OCI-LY7 (cell line): ENCODE measurements around the gene ABL1. TPM values are rescaled to one million over a fixed set of nuclear protein-coding genes. Genes with fewer than 3 reads are reported as not detected.

Source experiments
- BruUV-seq: library from RNA; stranded (reverse); fragments of 400-500 nt; replicated peaks from 2 replicates; lab custom pipeline; 2021; lab: Mats Ljungman, UMichigan
- CTCF ChIA-PET: fragments of 300-600 bp; sonication (Branson Sonifier 250); formaldehyde crosslinking; loops from one replicate; lab custom pipeline; 2022; ENCODE audit warnings: antibody characterized with exemption; ENCODE audit not compliant: unreplicated experiment; lab: Charles Lee
- POLR2A ChIA-PET: fragments of 300-600 bp; sonication (Branson Sonifier 250); formaldehyde crosslinking; loops from one replicate; lab custom pipeline; 2022; ENCODE audit warnings: antibody characterized with exemption; lab: Charles Lee
- DNase-seq: peaks from one replicate; pipeline ENCODE4 v3.0.0-alpha.2; 2015; ENCODE audit warnings: low spot score
- H2AFZ ChIP-seq: fragments of 200-600 bp; sonication (generic), shearing (Covaris generic); 2 replicates; pipeline ENCODE4 v1.6.1; 2014; ENCODE audit warnings: mild to moderate bottlenecking, antibody characterized with exemption, low read length, moderate library complexity
- H3K27ac ChIP-seq: fragments of 200-600 bp; sonication (generic); 2 replicates; pipeline ENCODE4 v1.5.1; 2014; ENCODE audit warnings: mixed run types, low read depth, mild to moderate bottlenecking, moderate library complexity, low read length, inconsistent platforms; ENCODE audit not compliant: poor library complexity, severe bottlenecking
- H3K36me3 ChIP-seq: fragments of 200-600 bp; sonication (generic); 2 replicates; pipeline ENCODE4 v1.6.1; 2014; ENCODE audit warnings: mild to moderate bottlenecking, antibody characterized with exemption, low read length, moderate library complexity, mixed read lengths; ENCODE audit not compliant: insufficient read depth
- H3K4me1 ChIP-seq: fragments of 200-600 bp; sonication (generic); 2 replicates; pipeline ENCODE4 v1.5.1; 2014; ENCODE audit warnings: mild to moderate bottlenecking, low read length; ENCODE audit not compliant: insufficient read depth, poor library complexity, severe bottlenecking
- H3K4me2 ChIP-seq: fragments of 200-600 bp; sonication (generic); 2 replicates; pipeline ENCODE4 v1.6.1; 2014; ENCODE audit warnings: mild to moderate bottlenecking, low read length
- H3K4me3 ChIP-seq: fragments of 200-600 bp; sonication (generic); 2 replicates; pipeline ENCODE4 v1.5.1; 2014; ENCODE audit warnings: mild to moderate bottlenecking, low read depth, low read length; ENCODE audit not compliant: poor library complexity, severe bottlenecking
- H3K79me2 ChIP-seq: fragments of 200-600 bp; sonication (generic); 2 replicates; pipeline ENCODE4 v1.6.1; 2016; ENCODE audit warnings: low read depth, mild to moderate bottlenecking, low read length, moderate library complexity, mixed read lengths; ENCODE audit not compliant: insufficient read depth
- H3K9me2 ChIP-seq: fragments of 200-600 bp; sonication (generic); 2 replicates; pipeline ENCODE4 v1.6.1; 2016; ENCODE audit warnings: mild to moderate bottlenecking, low read length, mixed read lengths; ENCODE audit not compliant: insufficient read depth
- H3K9me3 ChIP-seq: fragments of 200-600 bp; sonication (generic); 2 replicates; pipeline ENCODE4 v1.6.1; 2014; ENCODE audit warnings: mild to moderate bottlenecking, mixed run types, low read length, mixed read lengths
- H4K20me1 ChIP-seq: fragments of 200-600 bp; sonication (generic); 2 replicates; pipeline ENCODE4 v1.6.1; 2014; ENCODE audit warnings: mild to moderate bottlenecking, antibody characterized with exemption, low read length, moderate library complexity, mixed read lengths; ENCODE audit not compliant: insufficient read depth
- CTCF ChIP-seq: fragments of 200-600 bp; sonication (generic); conservative IDR thresholded peaks from 2 replicates; pipeline ENCODE4 v1.5.1; 2014; ENCODE audit warnings: mild to moderate bottlenecking, antibody characterized with exemption, low read length, moderate library complexity, mixed read lengths
- EZH2phosphoT487 ChIP-seq: fragments of 200-600 bp; sonication (generic); IDR thresholded peaks from 2 replicates; pipeline ENCODE4 v1.6.1; 2018; ENCODE audit warnings: low read depth, borderline replicate concordance, mild to moderate bottlenecking, mixed run types, antibody characterized with exemption, low read length, moderate library complexity, mixed read lengths
- intact Hi-C: fragments of 100-400 bp; cut with micrococcal nuclease; formaldehyde crosslinking; loops from one replicate; pipeline ENCODE4 v1.10.0; 2022; ENCODE audit not compliant: unreplicated experiment
- total RNA-seq, 2 experiments: library from RNA; depleted of rRNA in 1 of 2; stranded (reverse); fragments of >200 nt in 1 of 2; shearing (Covaris generic) in 1 of 2; gene quantifications; 2 replicates each; pipeline ENCODE4 v1.2.3, GENCODE V29; 2014 to 2022

The ABL1 gene
- total RNA-seq, 2 experiments from 2014 or later = 8.1 to 28.3 TPM

- no peak for TF ChIP-seq CTCF
- no peak for TF ChIP-seq EZH2phosphoT487
- H3K9me2 ChIP-seq = no peaks in the 10 kb centered on the region
- H3K79me2 ChIP-seq = no peaks in the 10 kb centered on the region
- DNase-seq = no peak
- no peaks in the 10 kb centered on the region for H3K9me3 ChIP-seq
- H3K4me1 ChIP-seq = no peaks in the 10 kb centered on the region
- CTCF ChIA-PET = no interaction called here
- no peak overlapping the region for H3K27ac ChIP-seq
- H3K4me3 ChIP-seq = no peak overlapping the region
- H2AFZ ChIP-seq = no peak overlapping the region
- H3K36me3 ChIP-seq = no peaks in the 10 kb centered on the region
- POLR2A ChIA-PET = no interaction called here
- BruUV-seq = no TSS peak
- no peak overlapping the region for H3K4me2 ChIP-seq
- intact Hi-C loops = loop anchor here (2.0 to 5.0 kb wide), 2 partner anchors 149 to 399 kb away; no protein-coding TSS in a partner anchor
- H4K20me1 ChIP-seq = no peaks in the 10 kb centered on the region
Observed at GRCh38 chr9:130861372-130862180, 26.5 kb downstream of the ABL1 start.

GRCh38 chr9:130862217-130862616 lies 27.2 kb downstream of the ABL1 start:
- H3K9me2 ChIP-seq = no peaks in the 10 kb centered on the region
- no TSS peak for BruUV-seq
- intact Hi-C loops = loop anchor here (2.0 to 5.0 kb wide), 2 partner anchors 149 to 400 kb away; no protein-coding TSS in a partner anchor
- no peaks in the 10 kb centered on the region for H3K9me3 ChIP-seq
- no peaks in the 10 kb centered on the region for H3K79me2 ChIP-seq
- POLR2A ChIA-PET = no interaction called here
- H3K36me3 ChIP-seq = no peaks in the 10 kb centered on the region
- no peak for TF ChIP-seq CTCF
- no peak for TF ChIP-seq EZH2phosphoT487
- H3K4me3 ChIP-seq = no peak overlapping the region
- no peak for DNase-seq
- no peak overlapping the region for H2AFZ ChIP-seq
- CTCF ChIA-PET = no interaction called here
- H3K4me2 ChIP-seq = no peak overlapping the region
- H3K4me1 ChIP-seq = no peaks in the 10 kb centered on the region
- H4K20me1 ChIP-seq = no peaks in the 10 kb centered on the region
- H3K27ac ChIP-seq = no peak overlapping the region

- Histone ChIP-seq H4K20me1 (no peaks in the 10 kb centered on the region), H3K79me2 (no peaks in the 10 kb centered on the region), H3K4me2 (no peak overlapping the region), H3K9me2 (no peaks in the 10 kb centered on the region), H3K27ac (no peak overlapping the region), H3K4me3 (no peak overlapping the region), H3K9me3 (no peaks in the 10 kb centered on the region), H2AFZ (no peak overlapping the region), H3K4me1 (no peaks in the 10 kb centered on the region), H3K36me3 (no peaks in the 10 kb centered on the region)
- no TSS peak for BruUV-seq
- ChIA-PET CTCF (no interaction called here), POLR2A (no interaction called here)
- no peak for TF ChIP-seq CTCF
- TF ChIP-seq EZH2phosphoT487 = no peak
- DNase-seq = no peak
- intact Hi-C loops = loop anchor here (1.0 to 5.0 kb wide), 3 partner anchors 91 to 400 kb away; no protein-coding TSS in a partner anchor
Observed at GRCh38 chr9:130862747-130863146, 27.7 kb downstream of the ABL1 start.
